ENCODE measurements around the gene HPDL.

The HPDL gene

DNA sequence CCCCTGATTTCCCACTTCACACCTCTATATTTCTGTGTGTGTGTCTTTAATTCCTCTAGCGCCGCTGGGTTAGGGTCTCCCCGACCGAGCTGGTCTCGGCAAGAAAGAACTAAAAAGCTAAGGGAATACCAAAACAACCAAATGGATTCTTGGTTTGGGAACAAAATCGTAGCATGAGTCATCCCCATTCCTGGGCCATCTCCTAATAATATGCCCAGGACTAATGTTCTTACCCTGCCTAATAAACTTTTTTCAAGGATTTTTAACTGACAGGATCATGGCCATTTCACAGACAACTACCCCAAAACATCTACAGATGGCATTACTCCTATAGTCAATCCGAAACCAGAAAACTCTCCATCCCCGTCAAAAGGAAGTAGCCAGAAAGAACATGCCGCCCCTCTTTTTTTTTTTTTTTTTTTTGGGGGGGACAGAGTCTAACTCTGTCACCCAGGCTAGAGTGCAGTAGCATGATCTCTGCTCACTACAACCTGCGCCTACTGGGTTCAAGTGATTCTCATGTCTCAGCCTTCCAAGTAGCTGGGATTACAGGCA is 4.1 kb upstream of the HPDL start:
- TF ChIP-seq, protein P1, sequence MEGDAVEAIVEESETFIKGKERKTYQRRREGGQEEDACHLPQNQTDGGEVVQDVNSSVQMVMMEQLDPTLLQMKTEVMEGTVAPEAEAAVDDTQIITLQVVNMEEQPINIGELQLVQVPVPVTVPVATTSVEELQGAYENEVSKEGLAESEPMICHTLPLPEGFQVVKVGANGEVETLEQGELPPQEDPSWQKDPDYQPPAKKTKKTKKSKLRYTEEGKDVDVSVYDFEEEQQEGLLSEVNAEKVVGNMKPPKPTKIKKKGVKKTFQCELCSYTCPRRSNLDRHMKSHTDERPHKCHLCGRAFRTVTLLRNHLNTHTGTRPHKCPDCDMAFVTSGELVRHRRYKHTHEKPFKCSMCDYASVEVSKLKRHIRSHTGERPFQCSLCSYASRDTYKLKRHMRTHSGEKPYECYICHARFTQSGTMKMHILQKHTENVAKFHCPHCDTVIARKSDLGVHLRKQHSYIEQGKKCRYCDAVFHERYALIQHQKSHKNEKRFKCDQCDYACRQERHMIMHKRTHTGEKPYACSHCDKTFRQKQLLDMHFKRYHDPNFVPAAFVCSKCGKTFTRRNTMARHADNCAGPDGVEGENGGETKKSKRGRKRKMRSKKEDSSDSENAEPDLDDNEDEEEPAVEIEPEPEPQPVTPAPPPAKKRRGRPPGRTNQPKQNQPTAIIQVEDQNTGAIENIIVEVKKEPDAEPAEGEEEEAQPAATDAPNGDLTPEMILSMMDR (IDR thresholded peaks at IDR 0.05; ENCODE audit: insufficient read depth, low read length, poor library complexity, severe bottlenecking) = no peak
- TF ChIP-seq EZH2phosphoT487 (conservative IDR thresholded peaks at IDR 0.05; ENCODE audit: low read length) = no peak

DNA sequence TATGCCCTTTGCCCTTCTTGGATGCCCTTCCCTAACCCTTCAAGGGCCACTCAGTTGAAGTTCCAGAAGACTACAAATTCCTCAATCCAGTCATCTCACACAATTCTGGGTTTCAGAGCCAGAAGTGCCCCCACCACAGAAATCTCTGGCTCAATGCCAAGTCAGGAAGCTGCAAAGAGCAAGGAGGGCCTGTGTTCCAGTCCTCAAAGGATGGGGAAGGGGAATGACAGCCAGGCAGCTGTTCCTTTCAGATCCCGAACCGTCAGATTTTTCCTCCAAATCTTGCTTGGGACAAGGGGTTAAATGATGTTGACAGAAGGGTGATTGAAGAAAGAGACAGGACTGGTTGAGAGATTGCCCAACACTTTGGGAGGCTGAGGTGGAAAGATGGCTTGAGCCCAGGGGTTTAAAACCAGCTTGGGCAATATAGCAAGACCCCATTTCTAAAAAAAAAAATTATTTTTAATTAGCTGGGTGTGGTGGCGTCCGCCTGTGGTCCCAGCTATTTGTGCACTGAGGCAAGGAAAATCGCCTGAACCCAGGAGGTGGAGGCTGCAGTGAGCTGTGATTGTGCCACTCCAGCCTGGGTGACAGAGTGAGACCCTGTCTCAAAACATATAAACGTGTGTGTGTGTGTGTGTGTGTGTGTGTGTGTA is 716 bp upstream of the HPDL start:
- H4K20me1 ChIP-seq (ENCODE audit: low read depth, low read length) = no peaks in the 10 kb centered on the region
- peak overlapping the region; percentile 88 for H3K9ac ChIP-seq (ENCODE audit: low read length)
- no peak overlapping the region for H3K27ac ChIP-seq (ENCODE audit: low read depth, low read length)
- H3K9me3 ChIP-seq (ENCODE audit: insufficient read depth, low read length) = no peaks in the 10 kb centered on the region
- peak overlapping the region; percentile 61 for H3K4me3 ChIP-seq (ENCODE audit: insufficient read depth, low read length, poor library complexity, severe bottlenecking)
- no peaks in the 10 kb centered on the region for H3K36me3 ChIP-seq (ENCODE audit: low read length)
- TF ChIP-seq EZH2phosphoT487 (conservative IDR thresholded peaks at IDR 0.05; ENCODE audit: low read length) = no peak
- TF ChIP-seq, protein P1 (IDR thresholded peaks at IDR 0.05; ENCODE audit: insufficient read depth, low read length, poor library complexity, severe bottlenecking) = no peak
- peaks cover 13% of the 10 kb centered on the region; the same call in 1 of the 2 replicates for H3F3A ChIP-seq (ENCODE audit: insufficient read depth)
- no peaks in the 10 kb centered on the region for H3K27me3 ChIP-seq (ENCODE audit: low read length)
- peak overlapping the region; percentile 96 for H3K4me2 ChIP-seq (ENCODE audit: low read depth, low read length, poor library complexity, severe bottlenecking)
- peaks cover 25% of the 10 kb centered on the region for H3K79me2 ChIP-seq (ENCODE audit: insufficient read depth, low read length)
- peak overlapping the region; percentile 99 for H2AFZ ChIP-seq (ENCODE audit: low read depth, low read length, severe bottlenecking)
- H3K9me2 ChIP-seq (replicated peaks; ENCODE audit: insufficient read depth, low read length) = no peaks in the 10 kb centered on the region

More for the DNA sequence above, 4.1 kb upstream of the HPDL start:
- Histone ChIP-seq H2AFZ (ENCODE audit: low read depth, low read length, severe bottlenecking) (no peak overlapping the region), H3K79me2 (ENCODE audit: insufficient read depth, low read length) (peaks cover 11% of the 10 kb centered on the region), H3K4me3 (ENCODE audit: insufficient read depth, low read length, poor library complexity, severe bottlenecking) (no peak overlapping the region), H4K20me1 (ENCODE audit: low read depth, low read length) (no peaks in the 10 kb centered on the region), H3F3A (ENCODE audit: insufficient read depth) (0 out of 2 replicates have a peak, but pooled peaks cover 7% of the 10 kb centered on the region), H3K27ac (ENCODE audit: low read depth, low read length) (no peak overlapping the region), H3K9me2 (replicated peaks; ENCODE audit: insufficient read depth, low read length) (no peaks in the 10 kb centered on the region), H3K36me3 (ENCODE audit: low read length) (no peaks in the 10 kb centered on the region), H3K9ac (ENCODE audit: low read length) (no peak overlapping the region), H3K9me3 (ENCODE audit: insufficient read depth, low read length) (no peaks in the 10 kb centered on the region), H3K4me2 (ENCODE audit: low read depth, low read length, poor library complexity, severe bottlenecking) (no peak overlapping the region), H3K27me3 (ENCODE audit: low read length) (no peaks in the 10 kb centered on the region)

DNA sequence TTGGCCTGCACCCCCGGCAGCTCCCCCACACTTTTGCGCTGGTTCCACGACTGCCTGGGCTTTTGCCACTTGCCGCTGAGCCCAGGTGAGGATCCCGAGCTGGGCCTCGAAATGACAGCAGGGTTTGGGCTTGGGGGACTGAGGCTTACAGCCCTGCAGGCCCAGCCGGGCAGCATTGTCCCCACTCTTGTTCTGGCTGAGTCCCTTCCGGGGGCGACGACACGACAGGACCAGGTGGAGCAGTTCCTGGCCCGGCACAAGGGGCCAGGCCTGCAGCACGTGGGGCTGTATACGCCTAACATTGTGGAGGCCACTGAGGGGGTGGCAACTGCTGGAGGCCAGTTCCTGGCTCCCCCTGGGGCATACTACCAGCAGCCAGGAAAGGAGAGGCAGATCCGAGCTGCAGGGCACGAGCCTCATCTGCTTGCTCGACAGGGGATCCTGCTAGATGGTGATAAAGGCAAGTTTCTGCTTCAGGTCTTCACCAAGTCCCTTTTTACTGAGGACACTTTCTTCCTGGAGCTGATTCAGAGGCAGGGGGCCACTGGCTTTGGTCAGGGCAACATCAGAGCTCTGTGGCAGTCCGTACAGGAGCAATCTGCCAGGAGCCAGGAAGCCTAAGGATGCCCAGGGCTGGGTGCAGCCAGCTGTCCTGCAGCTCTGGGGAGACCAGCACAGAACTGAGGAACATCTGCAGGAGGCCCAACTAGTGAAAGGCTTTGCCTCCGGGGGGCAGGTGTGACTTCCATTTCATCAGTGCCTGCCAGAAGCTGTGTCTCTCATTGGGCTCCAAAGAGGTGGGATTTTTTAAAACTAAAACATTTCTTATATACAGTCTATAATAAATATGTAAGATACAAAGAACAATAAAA is 1.2 kb downstream of the HPDL start:
- H3K9me2 ChIP-seq (replicated peaks; ENCODE audit: insufficient read depth, low read length) = no peaks in the 10 kb centered on the region
- H3K27ac ChIP-seq (ENCODE audit: low read depth, low read length) = peak overlapping the region; percentile 76
- no peaks in the 10 kb centered on the region for H3K27me3 ChIP-seq (ENCODE audit: low read length)
- no peaks in the 10 kb centered on the region for H4K20me1 ChIP-seq (ENCODE audit: low read depth, low read length)
- H3K9ac ChIP-seq (ENCODE audit: low read length) = peak overlapping the region; percentile 88
- H3K4me2 ChIP-seq (ENCODE audit: low read depth, low read length, poor library complexity, severe bottlenecking) = peak overlapping the region; percentile 96
- no peak for TF ChIP-seq EZH2phosphoT487 (conservative IDR thresholded peaks at IDR 0.05; ENCODE audit: low read length)
- TF ChIP-seq, protein P1 (IDR thresholded peaks at IDR 0.05; ENCODE audit: insufficient read depth, low read length, poor library complexity, severe bottlenecking) = no peak
- no peaks in the 10 kb centered on the region for H3K9me3 ChIP-seq (ENCODE audit: insufficient read depth, low read length)
- H3K4me3 ChIP-seq (ENCODE audit: insufficient read depth, low read length, poor library complexity, severe bottlenecking) = peak overlapping the region; percentile 61
- peaks cover 13% of the 10 kb centered on the region; the same call in 1 of the 2 replicates for H3F3A ChIP-seq (ENCODE audit: insufficient read depth)
- no peaks in the 10 kb centered on the region for H3K36me3 ChIP-seq (ENCODE audit: low read length)
- H2AFZ ChIP-seq (ENCODE audit: low read depth, low read length, severe bottlenecking) = peak overlapping the region; percentile 99
- peaks cover 25% of the 10 kb centered on the region for H3K79me2 ChIP-seq (ENCODE audit: insufficient read depth, low read length)

All from SU-DHL-6 (cell line).